HG03060 (cell line): Measurements from ENCODE around the gene COL4A1.

Source experiments
- ATAC-seq: cut with Tn5 transposase; IDR thresholded peaks from one replicate; pipeline ENCODE4 v1.9.1; 2021; ENCODE audit warnings: low read depth, moderate number of reproducible peaks; ENCODE audit not compliant: unreplicated experiment

The COL4A1 gene

GRCh38 chr13:110297766-110298504 is 9.0 kb downstream of the COL4A1 start:
- ATAC-seq = no peak

- ATAC-seq = no peak
Observed at GRCh38 chr13:110297011-110297410, 9.9 kb downstream of the COL4A1 start.

- ATAC-seq = no peak
Observed at GRCh38 chr13:110294622-110295021, 12.3 kb downstream of the COL4A1 start.

- no peak for ATAC-seq
Observed at GRCh38 chr13:110294146-110294545, 12.8 kb downstream of the COL4A1 start.

- no peak for ATAC-seq
Observed at GRCh38 chr13:110293649-110294048, 13.3 kb downstream of the COL4A1 start.

- ATAC-seq = no peak
Observed at GRCh38 chr13:110293037-110293436, 13.9 kb downstream of the COL4A1 start.

GRCh38 chr13:110291286-110291685 is 15.7 kb downstream of the COL4A1 start:
- no peak for ATAC-seq

GRCh38 chr13:110290826-110291225 is 16.1 kb downstream of the COL4A1 start:
- no peak for ATAC-seq

- ATAC-seq = no peak
Observed at GRCh38 chr13:110290153-110290552, 16.8 kb downstream of the COL4A1 start.

- no peak for ATAC-seq
Observed at GRCh38 chr13:110289661-110290060, 17.3 kb downstream of the COL4A1 start.

GRCh38 chr13:110289174-110289573 is 17.8 kb downstream of the COL4A1 start:
- no peak for ATAC-seq

- ATAC-seq = no peak
Observed at GRCh38 chr13:110286833-110287819, 19.8 kb downstream of the COL4A1 start.

GRCh38 chr13:110285991-110286832 is 20.7 kb downstream of the COL4A1 start:
- ATAC-seq = no peak

- ATAC-seq = no peak
Observed at GRCh38 chr13:110284779-110285484, 22.0 kb downstream of the COL4A1 start.

GRCh38 chr13:110283736-110284517 is 23.0 kb downstream of the COL4A1 start:
- no peak for ATAC-seq

- no peak for ATAC-seq
Observed at GRCh38 chr13:110282316-110282841, 24.6 kb downstream of the COL4A1 start.

GRCh38 chr13:110281736-110282135 is 25.2 kb downstream of the COL4A1 start:
- ATAC-seq = no peak

- no peak for ATAC-seq
Observed at GRCh38 chr13:110280985-110281688, 25.8 kb downstream of the COL4A1 start.
